H1 (cell line): ENCODE results near the gene HS1BP3. TPM values are rescaled to one million over a fixed set of nuclear protein-coding genes. Genes with fewer than 3 reads are reported as not detected.

Experiments used
- CTCF ChIA-PET: fragments of 300-600 bp; sonication (Branson Sonifier 250); formaldehyde crosslinking; loops from one replicate; lab custom pipeline; 2021; ENCODE audit not compliant: partially characterized antibody; lab: Charles Lee
- POLR2A ChIA-PET: fragments of 300-600 bp; sonication (Branson Sonifier 250); formaldehyde crosslinking; loops from one replicate; lab custom pipeline; 2021; ENCODE audit warnings: inconsistent platforms; ENCODE audit not compliant: partially characterized antibody; lab: Charles Lee
- DNase-seq, 2 experiments: peaks; one replicate each; pipeline versions ENCODE4 v3.0.0 to v3.0.0-alpha.2; 2010 to 2022; ENCODE audit warnings: low spot score in 2 of 2, low read depth in 1 of 2, mixed read lengths in 1 of 2
- FAIRE-seq: peaks from 2 replicates; lab custom pipeline; 2011; peaks lifted over from hg19 to GRCh38; lab: Jason Lieb, UNC
- H2AFZ ChIP-seq: 2 replicates; pipeline ENCODE4 v1.8.1; 2012; ENCODE audit warnings: low read length, inconsistent platforms
- H2AK5ac ChIP-seq: 2 replicates; pipeline ENCODE4 v1.6.1; 2013; ENCODE audit warnings: low read depth, low read length
- H2BK120ac ChIP-seq: replicated peaks from 2 replicates; pipeline ENCODE3; 2013; ENCODE audit warnings: low read depth, low read length, inconsistent platforms
- H2BK12ac ChIP-seq: 2 replicates; pipeline ENCODE4 v1.6.1; 2013; ENCODE audit warnings: low read depth, low read length
- H2BK15ac ChIP-seq: 2 replicates; pipeline ENCODE4 v1.6.1; 2013; ENCODE audit warnings: low read length
- H2BK20ac ChIP-seq: 2 replicates; pipeline ENCODE4 v1.6.1; 2013; ENCODE audit warnings: low read length
- H2BK5ac ChIP-seq: 2 replicates; pipeline ENCODE4 v1.6.1; 2013; ENCODE audit warnings: low read depth, low read length
- H3K14ac ChIP-seq: 2 replicates; pipeline ENCODE4 v1.6.1; 2013; ENCODE audit warnings: inconsistent platforms; ENCODE audit not compliant: insufficient read length
- H3K18ac ChIP-seq: 2 replicates; pipeline ENCODE4 v1.6.1; 2013; ENCODE audit warnings: low read length; ENCODE audit errors: extremely low read depth
- H3K23ac ChIP-seq: 2 replicates; pipeline ENCODE4 v1.6.1; 2013; ENCODE audit warnings: inconsistent platforms; ENCODE audit not compliant: insufficient read length
- H3K23me2 ChIP-seq: 2 replicates; pipeline ENCODE4 v1.6.1; 2013; ENCODE audit warnings: low read depth, low read length
- H3K27ac ChIP-seq: 2 replicates; pipeline ENCODE4 v1.6.1; 2011; ENCODE audit warnings: low read depth, low read length, inconsistent platforms
- H3K27me3 ChIP-seq, 4 experiments: replicated peaks in 1 of 4; 1 replicate in 1 of 4; 2 replicates in 3 of 4; pipeline versions ENCODE4 v1.6.1 to v1.8.1; 2011 to 2013; ENCODE audit warnings: low read length in 3 of 4, mild to moderate bottlenecking in 3 of 4, inconsistent platforms in 2 of 4, mixed read lengths in 2 of 4, moderate library complexity in 1 of 4; ENCODE audit not compliant: control insufficient read depth in 3 of 4, insufficient read depth in 3 of 4; ENCODE audit errors: extremely low read depth in 1 of 4
- H3K36me3 ChIP-seq, 4 experiments: 2 replicates each; pipeline versions ENCODE4 v1.6.1 to v1.8.1; 2011 to 2013; ENCODE audit warnings: mild to moderate bottlenecking in 4 of 4, low read length in 3 of 4, moderate library complexity in 2 of 4, control low read depth in 1 of 4, inconsistent platforms in 1 of 4; ENCODE audit not compliant: insufficient read depth in 4 of 4, control insufficient read depth in 2 of 4
- H3K4ac ChIP-seq: replicated peaks from 2 replicates; pipeline ENCODE3; 2013; ENCODE audit warnings: low read length, low read depth, mixed read lengths, inconsistent platforms; ENCODE audit not compliant: insufficient read length
- H3K4me1 ChIP-seq, 4 experiments: replicated peaks in 1 of 4; 1 replicate in 1 of 4; 2 replicates in 3 of 4; pipeline versions ENCODE4 v1.6.1 to v1.8.1; 2011 to 2013; ENCODE audit warnings: low read length in 3 of 4, inconsistent platforms in 2 of 4, mixed read lengths in 1 of 4; ENCODE audit not compliant: insufficient read depth in 4 of 4, control insufficient read depth in 3 of 4
- H3K4me2 ChIP-seq, 2 experiments: 2 replicates each; pipeline versions ENCODE4 v1.6.1 to v1.8.1; 2011 to 2013; ENCODE audit warnings: low read depth in 2 of 2, low read length in 2 of 2, control low read depth in 1 of 2, inconsistent platforms in 1 of 2, mild to moderate bottlenecking in 1 of 2; ENCODE audit not compliant: insufficient read depth in 1 of 2
- H3K4me3 ChIP-seq, 4 experiments: fragments of 200-600, 300-600 bp in 1 of 4; sonication (generic), shearing (Covaris generic), sonication (Bioruptor Twin) in 1 of 4; 2 replicates each; pipeline versions ENCODE4 v1.5.1 to v1.8.1; 2011 to 2016; ENCODE audit warnings: low read length in 4 of 4, low read depth in 3 of 4, control low read depth in 2 of 4, inconsistent platforms in 2 of 4, mild to moderate bottlenecking in 2 of 4, mixed read lengths in 1 of 4, moderate library complexity in 1 of 4; ENCODE audit not compliant: insufficient read depth in 2 of 4; ENCODE audit errors: extremely low read depth in 1 of 4
- H3K56ac ChIP-seq: replicated peaks from 2 replicates; pipeline ENCODE3; 2013; ENCODE audit warnings: low read depth, mild to moderate bottlenecking, mixed read lengths, low read length, inconsistent platforms; ENCODE audit not compliant: insufficient read length
- H3K79me1 ChIP-seq: 2 replicates; pipeline ENCODE4 v1.6.1; 2013; ENCODE audit warnings: low read depth, low read length, control low read depth
- H3K79me2 ChIP-seq, 2 experiments: 2 replicates each; pipeline versions ENCODE4 v1.6.1 to v1.8.1; 2012 to 2013; ENCODE audit warnings: low read length in 2 of 2, mild to moderate bottlenecking in 2 of 2, inconsistent platforms in 1 of 2; ENCODE audit not compliant: insufficient read depth in 2 of 2, control insufficient read depth in 1 of 2
- H3K9ac ChIP-seq, 4 experiments: replicated peaks in 1 of 4; 1 replicate in 1 of 4; 2 replicates in 3 of 4; pipeline versions ENCODE4 v1.6.1 to v1.8.1; 2011 to 2013; ENCODE audit warnings: low read depth in 3 of 4, low read length in 3 of 4, control low read depth in 2 of 4, mild to moderate bottlenecking in 2 of 4, moderate library complexity in 2 of 4, inconsistent platforms in 1 of 4; ENCODE audit errors: extremely low read depth in 1 of 4
- H3K9me3 ChIP-seq, 2 experiments: 2 replicates each; pipeline versions ENCODE4 v1.6.1 to v1.8.1; 2012 to 2013; ENCODE audit warnings: mild to moderate bottlenecking in 2 of 2, moderate library complexity in 2 of 2, control low read depth in 1 of 2, inconsistent platforms in 1 of 2, low read depth in 1 of 2, low read length in 1 of 2, mixed read lengths in 1 of 2; ENCODE audit not compliant: insufficient read depth in 2 of 2
- H4K20me1 ChIP-seq, 2 experiments: replicated peaks in 1 of 2; 2 replicates each; pipeline versions ENCODE3 to v1.8.1; 2011 to 2013; ENCODE audit warnings: inconsistent platforms in 2 of 2, low read length in 2 of 2, mild to moderate bottlenecking in 1 of 2; ENCODE audit not compliant: insufficient read depth in 2 of 2, control insufficient read depth in 1 of 2
- H4K5ac ChIP-seq: 2 replicates; pipeline ENCODE4 v1.6.1; 2013; ENCODE audit warnings: low read length, low read depth, mixed read lengths, inconsistent platforms; ENCODE audit not compliant: insufficient read length
- H4K8ac ChIP-seq: 2 replicates; pipeline ENCODE4 v1.8.0; 2013; ENCODE audit warnings: mild to moderate bottlenecking, moderate library complexity, low read length, inconsistent platforms; ENCODE audit not compliant: insufficient read depth; ENCODE audit errors: extremely low read depth
- H4K91ac ChIP-seq: replicated peaks from 2 replicates; pipeline ENCODE3; 2013; ENCODE audit warnings: low read length, mixed read lengths, inconsistent platforms; ENCODE audit not compliant: insufficient read length
- BCL11A ChIP-seq, 2 experiments: IDR thresholded peaks; one replicate each; pipeline ENCODE4 v1.6.1; 2011; ENCODE audit warnings: low read depth in 2 of 2, low read length in 2 of 2, mild to moderate bottlenecking in 2 of 2
- NANOG ChIP-seq: IDR thresholded peaks from 2 replicates; pipeline ENCODE4 v1.6.1; 2011; ENCODE audit warnings: low read length, low read depth, mild to moderate bottlenecking, inconsistent platforms; ENCODE audit not compliant: insufficient read depth, poor library complexity, severe bottlenecking
- SUZ12 ChIP-seq: fragments of 200-600 bp; sonication (generic); IDR thresholded peaks from 2 replicates; pipeline ENCODE4 v1.6.1; 2012; ENCODE audit warnings: mild to moderate bottlenecking, inconsistent platforms, low read length, moderate library complexity, mixed read lengths
- WGBS, 2 experiments: shearing (Covaris generic) in 1 of 2; methylation state at CpG; one replicate each; pipeline versions ENCODE4 v1.1.6 to v1.1.7; 2013 to 2015; ENCODE audit warnings: low lambda C conversion rate in 2 of 2, mixed read lengths in 2 of 2, inconsistent platforms in 1 of 2, low coverage in 1 of 2, missing lambda C conversion rate in 1 of 2; ENCODE audit not compliant: insufficient replicate concordance in 2 of 2, insufficient coverage in 1 of 2, insufficient read length in 1 of 2; ENCODE audit errors: extremely low coverage in 1 of 2, missing lambda C conversion rate in 1 of 2; 5-methylcytosine and 5-hydroxymethylcytosine counted together
- polyA plus RNA-seq, 7 experiments: library from polyadenylated mRNA; depleted of rRNA in 3 of 7; stranded (reverse) in 5 of 7; unstranded in 2 of 7; fragments of >200 nt in 5 of 7; fragments of 200-250 nt in 2 of 7; gene quantifications; 1 replicate in 5 of 7; 2 replicates in 1 of 7; 4 replicates in 1 of 7; pipeline versions ENCODE4 v1.2.1 to v1.2.3, GENCODE V29; 2011 to 2013; ENCODE audit warnings: missing spikeins in 2 of 7, mixed read lengths in 2 of 7
- total RNA-seq: library from RNA; stranded (reverse); fragmentation: NEBNext Ultra II Directional; extraction: Animal tissue kit (Norgen Biotek cat#: 25700); gene quantifications from 2 replicates; pipeline ENCODE4 v1.2.1, GENCODE V29; 2021
- TF ChIP-seq, protein P1 (sequence below): IDR thresholded peaks from 2 replicates; pipeline ENCODE4 v1.6.1; 2011; ENCODE audit warnings: low read depth, mild to moderate bottlenecking, low read length; ENCODE audit not compliant: insufficient read depth

HS1BP3 gene
- total and polyA plus RNA-seq, 2 of the 8 experiments (the other 6 are each of a cell fraction or from before 2014, with no cell fraction given), result 11.1 to 11.3 TPM

DNA sequence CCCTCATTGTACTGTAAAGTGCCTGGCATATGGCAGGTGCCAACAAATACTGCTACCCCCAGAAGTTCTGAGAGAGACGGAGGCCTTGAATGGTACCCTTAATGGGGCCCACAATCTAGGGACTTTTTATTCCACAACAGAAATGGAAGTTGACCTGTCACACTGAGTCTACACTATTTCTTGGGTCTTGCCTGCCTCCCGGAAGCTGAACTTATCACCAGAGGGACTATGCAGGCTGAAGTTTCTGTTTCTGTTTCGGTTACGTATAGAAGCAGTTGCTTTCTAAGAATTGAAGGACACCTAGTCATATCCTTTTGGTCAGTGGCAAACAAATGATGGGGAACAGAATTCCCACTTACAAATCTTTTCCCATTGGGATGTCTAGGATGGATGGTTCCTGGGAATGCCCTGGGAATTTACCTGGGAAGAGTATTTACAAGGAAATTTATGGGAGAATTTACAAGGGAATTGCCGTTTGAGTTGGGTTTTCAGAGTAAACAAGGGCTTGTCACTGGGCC, 74.2 kb downstream of the HS1BP3 start:
- H3K4me1 ChIP-seq, result no peaks in the 10 kb centered on the region; a peak in 1 of 7 replicates
- H3K79me1 ChIP-seq, result no peaks in the 10 kb centered on the region
- TF ChIP-seq SUZ12 (no peak), NANOG (no peak), BCL11A (IDR thresholded peaks at IDR 0.05; ENCODE audit: low read depth in 2 of 2, low read length in 2 of 2) (no peak)
- TF ChIP-seq, protein P1, sequence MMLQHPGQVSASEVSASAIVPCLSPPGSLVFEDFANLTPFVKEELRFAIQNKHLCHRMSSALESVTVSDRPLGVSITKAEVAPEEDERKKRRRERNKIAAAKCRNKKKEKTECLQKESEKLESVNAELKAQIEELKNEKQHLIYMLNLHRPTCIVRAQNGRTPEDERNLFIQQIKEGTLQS, result no peak

More for the DNA sequence above, 74.2 kb downstream of the HS1BP3 start:
- Histone ChIP-seq H2BK120ac (no peak overlapping the region), H2BK15ac (no peak overlapping the region), H3K23ac (no peak overlapping the region), H3K14ac (no peak overlapping the region), H3K4me3 (no peak overlapping the region), H2BK12ac (no peak overlapping the region), H4K20me1 (no peaks in the 10 kb centered on the region), H2AK5ac (no peak overlapping the region), H2BK5ac (no peak overlapping the region), H3K79me2 (no peaks in the 10 kb centered on the region), H3K4me2 (no peak overlapping the region), H3K56ac (no peak overlapping the region), H3K27ac (no peak overlapping the region), H3K27me3 (no peaks in the 10 kb centered on the region; a peak in 1 of 7 replicates), H3K23me2 (no peaks in the 10 kb centered on the region), H3K4ac (no peak overlapping the region), H3K9ac (no peak overlapping the region), H4K8ac (no peak overlapping the region), H3K36me3 (no peaks in the 10 kb centered on the region), H2BK20ac (no peak overlapping the region), H4K91ac (no peak overlapping the region), H3K18ac (no peak overlapping the region), H3K9me3 (peaks cover 2 to 4% of the 10 kb centered on the region in 2 experiments; a peak in 2 of 4 replicates), H4K5ac (no peak overlapping the region), H2AFZ (no peak overlapping the region)
- POLR2A ChIA-PET, result interaction anchor here (1.7 kb wide), 1 partner anchor 17 kb away, joined by 3 read pairs; no protein-coding TSS in a partner anchor
- WGBS, 2 experiments, result 89% methylated on average over 5 of the region's 5 CpGs; no CpG with 5 or more reads in 1 of the 2 experiments
- CTCF ChIA-PET, result interaction anchor here (0.9 to 2.9 kb wide), 11 partner anchors 9 to 121 kb away, joined by 3 to 8 read pairs (median 4); no protein-coding TSS in a partner anchor
- DNase-seq (no peak), FAIRE-seq (no peak)
